PC-3 (cell line): ENCODE measurements around the gene ZFP92.

Experiments used
- EZH2 ChIP-seq: fragments of 300-600 bp; sonication (generic); IDR thresholded peaks from one replicate; pipeline ENCODE4 v1.6.1; 2017; ENCODE audit warnings: antibody characterized with exemption, mild to moderate bottlenecking, low read length; ENCODE audit not compliant: unreplicated experiment
- TF ChIP-seq, protein P1 (sequence below): fragments of 300-600 bp; sonication (generic); conservative IDR thresholded peaks from 2 replicates; pipeline ENCODE4 v1.5.1; 2017; ENCODE audit warnings: antibody characterized with exemption, low read depth, mild to moderate bottlenecking, low read length

DNA sequence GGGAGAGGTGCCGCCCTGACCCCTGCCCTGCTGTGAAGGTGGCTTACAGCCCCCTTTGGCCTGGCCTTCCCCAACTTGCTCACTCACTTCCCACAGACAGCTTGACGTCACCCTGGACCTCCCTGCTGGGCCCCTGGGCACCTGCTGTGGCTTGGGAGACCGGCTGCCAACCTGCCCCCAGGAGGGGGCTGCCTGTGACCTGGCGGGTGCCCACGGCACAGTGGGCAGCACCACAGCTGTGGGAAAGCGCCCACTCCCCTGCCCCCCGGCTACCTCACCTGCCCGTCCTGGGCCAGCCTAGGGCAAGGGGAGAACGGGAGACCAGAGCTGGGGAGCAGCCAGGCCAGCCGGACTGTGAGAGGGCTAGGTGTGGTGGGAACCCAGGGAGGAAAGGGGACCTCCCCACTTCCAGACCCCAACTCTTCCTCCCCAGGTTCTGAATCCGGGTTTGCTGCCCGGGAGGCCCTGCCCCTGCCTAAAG, 2.4 kb upstream of the ZFP92 start:
- TF ChIP-seq, protein P1, sequence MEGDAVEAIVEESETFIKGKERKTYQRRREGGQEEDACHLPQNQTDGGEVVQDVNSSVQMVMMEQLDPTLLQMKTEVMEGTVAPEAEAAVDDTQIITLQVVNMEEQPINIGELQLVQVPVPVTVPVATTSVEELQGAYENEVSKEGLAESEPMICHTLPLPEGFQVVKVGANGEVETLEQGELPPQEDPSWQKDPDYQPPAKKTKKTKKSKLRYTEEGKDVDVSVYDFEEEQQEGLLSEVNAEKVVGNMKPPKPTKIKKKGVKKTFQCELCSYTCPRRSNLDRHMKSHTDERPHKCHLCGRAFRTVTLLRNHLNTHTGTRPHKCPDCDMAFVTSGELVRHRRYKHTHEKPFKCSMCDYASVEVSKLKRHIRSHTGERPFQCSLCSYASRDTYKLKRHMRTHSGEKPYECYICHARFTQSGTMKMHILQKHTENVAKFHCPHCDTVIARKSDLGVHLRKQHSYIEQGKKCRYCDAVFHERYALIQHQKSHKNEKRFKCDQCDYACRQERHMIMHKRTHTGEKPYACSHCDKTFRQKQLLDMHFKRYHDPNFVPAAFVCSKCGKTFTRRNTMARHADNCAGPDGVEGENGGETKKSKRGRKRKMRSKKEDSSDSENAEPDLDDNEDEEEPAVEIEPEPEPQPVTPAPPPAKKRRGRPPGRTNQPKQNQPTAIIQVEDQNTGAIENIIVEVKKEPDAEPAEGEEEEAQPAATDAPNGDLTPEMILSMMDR = no peak
- no peak for TF ChIP-seq EZH2
